GM19468 (cell line): ENCODE measurements around the gene ANKRD36C.
"Not testable (repeated sequence)": the region's sequence is repeated elsewhere in the genome, so short reads cannot be mapped to it uniquely, and the experiment has no call there.

Experiments used
- ATAC-seq: cut with Tn5 transposase; IDR thresholded peaks from one replicate; pipeline ENCODE4 v1.9.1; 2021; ENCODE audit warnings: mild to moderate bottlenecking, moderate library complexity, moderate number of reproducible peaks; ENCODE audit not compliant: unreplicated experiment; ENCODE audit errors: extremely low read depth

Gene ANKRD36C

DNA sequence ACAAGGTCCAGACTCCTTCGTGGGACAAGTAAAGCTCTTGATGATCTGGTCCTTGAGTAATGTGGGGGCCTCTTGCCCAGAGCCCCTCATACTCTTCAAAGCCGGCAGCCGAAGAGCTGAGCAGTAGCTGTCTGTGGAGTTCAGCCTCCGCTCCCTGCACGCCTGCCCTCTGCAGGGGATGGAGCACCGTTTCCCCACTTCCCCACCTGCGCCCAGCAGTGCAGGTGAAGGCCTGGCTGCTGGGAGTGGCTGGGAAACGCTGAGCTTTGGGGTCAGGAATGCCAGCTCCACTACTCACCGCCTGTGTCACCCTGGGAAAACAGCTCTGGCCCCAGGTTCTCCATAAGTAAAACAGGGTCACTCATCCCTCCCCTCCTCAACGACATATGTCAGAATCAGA lies 18.2 kb upstream of the ANKRD36C start:
- ATAC-seq: not testable (repeated sequence)

DNA sequence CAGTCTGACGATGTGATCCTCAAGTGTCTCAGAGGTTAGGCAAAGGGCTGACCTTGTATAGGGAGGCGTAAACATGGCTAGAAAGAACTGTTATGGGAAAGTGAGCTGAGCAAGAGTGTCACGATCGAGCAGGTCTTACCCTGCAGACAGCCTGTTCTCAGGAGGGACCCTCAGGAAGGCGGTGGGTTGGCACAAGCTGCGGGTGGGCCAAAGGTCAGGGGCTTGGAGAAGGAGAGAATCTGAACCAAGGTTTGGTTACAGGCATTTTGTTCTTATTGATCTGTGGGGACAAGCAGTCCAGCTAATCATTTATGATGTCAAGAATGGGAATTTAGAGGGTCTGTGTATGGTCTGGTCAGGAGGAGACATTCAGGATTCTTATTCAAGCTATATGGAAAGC lies 16.4 kb upstream of the ANKRD36C start:
- ATAC-seq: not testable (repeated sequence)

DNA sequence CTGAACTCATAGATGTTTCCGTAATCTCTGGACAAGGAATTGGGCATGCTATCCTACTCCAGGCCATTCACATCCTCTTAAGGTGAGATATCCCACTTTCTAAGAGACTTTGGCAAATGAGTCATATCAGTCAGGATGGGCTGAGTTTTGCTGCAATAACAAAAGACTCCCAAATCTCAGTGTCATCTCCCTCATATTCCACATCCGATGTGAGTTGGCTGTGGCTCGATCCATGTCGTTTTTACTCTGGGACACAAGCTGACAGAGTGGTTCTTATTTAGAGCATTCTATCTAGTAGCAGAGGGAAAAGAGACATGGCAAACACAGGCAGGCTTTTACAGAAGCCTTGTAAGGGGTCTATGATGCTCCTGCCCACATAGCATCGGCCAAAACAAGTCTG lies 14.6 kb upstream of the ANKRD36C start:
- ATAC-seq: not testable (repeated sequence)

DNA sequence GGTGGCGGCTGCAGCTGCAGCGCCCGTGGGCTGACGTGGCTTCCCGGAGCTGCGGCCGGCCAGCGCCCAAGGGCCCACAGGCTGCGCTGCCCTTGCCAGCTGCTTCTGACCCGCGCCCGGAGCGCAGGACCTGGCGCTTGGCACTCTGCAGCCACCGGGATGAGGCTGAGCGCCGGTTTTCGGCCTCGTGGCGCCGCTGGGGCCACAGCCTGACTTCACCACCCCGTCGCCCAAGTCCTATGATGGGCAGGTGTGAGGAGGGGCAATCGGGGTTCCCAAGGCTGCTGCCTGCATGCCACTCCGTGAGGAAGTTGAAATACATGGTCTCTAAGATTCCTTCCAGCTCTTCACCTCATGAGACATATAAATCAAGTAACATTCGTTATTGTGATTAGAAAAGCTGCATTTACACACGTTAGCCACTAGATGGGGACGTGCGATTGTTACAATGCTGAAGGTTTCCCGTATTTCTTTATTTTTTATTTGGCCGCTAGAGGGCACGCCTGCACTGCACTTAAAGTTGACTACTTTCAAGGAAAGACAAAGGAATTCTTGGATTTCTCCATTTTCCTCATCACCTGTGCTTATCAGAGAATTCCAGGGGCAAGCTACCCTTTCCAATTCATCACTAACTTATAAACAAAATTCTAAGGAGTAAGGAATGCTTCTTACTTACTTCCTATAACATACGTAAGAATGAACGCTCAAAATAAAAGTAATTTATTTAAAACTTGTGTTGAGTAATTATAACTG lies 1.1 kb upstream of the ANKRD36C start:
- ATAC-seq: not testable (repeated sequence)

DNA sequence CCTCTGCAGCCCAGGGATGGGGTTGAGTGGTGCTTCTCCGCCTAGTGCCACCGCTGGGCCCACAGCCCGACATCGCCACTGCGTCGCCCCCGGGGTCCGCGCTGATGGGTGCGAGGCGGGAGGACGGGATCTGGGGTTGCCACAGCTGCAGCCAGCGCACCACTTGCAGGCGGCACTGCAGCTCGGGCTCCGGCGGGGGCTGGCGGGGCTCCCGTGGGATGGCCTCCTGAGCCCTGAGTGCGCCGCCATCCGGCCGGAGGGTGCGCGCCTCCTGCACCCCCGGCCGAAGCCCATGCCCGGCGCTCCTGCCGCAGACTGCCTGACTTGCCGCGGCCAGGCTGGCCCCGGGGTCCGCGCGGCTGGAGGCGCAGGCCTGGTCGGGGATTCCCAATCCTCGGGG lies 478 bp upstream of the ANKRD36C start:
- peak; percentile 32 for ATAC-seq

DNA sequence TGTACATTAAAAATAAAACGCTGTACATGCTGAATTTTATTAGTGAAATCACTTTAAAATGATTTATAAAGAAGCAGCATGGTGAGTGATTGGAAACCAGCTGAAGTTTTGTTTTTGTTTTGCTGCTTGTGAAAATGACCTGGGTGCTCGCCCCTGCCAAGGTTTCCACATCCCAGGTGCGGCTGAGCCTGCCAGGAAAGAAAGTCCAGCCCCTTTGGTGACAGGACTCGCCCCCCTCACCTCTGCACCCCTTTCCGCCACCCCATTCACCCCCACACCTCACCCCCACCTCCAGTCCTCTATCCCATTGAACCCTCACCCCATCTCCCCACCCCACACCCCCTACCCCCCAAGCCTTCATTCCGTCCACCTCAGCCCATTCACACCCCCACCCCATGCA lies 740 bp downstream of the ANKRD36C start:
- not testable (repeated sequence) for ATAC-seq

DNA sequence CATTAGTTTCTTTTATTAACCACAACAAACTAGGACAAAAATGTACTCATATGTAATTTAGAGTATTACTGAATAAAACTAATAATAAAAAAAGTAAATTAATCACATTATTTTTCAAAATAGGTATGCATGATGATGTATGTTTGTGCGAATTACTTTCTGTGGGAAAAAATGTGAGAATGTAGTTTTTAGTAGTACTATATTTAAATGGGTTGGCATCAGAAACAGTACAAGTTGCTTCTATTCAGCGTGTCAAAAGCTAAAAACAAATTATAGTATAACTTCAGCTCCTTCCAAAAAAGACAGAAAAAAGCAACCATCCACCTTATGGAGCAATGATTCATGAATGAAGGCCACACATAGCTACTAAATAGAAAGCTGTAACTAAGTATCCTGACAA lies 40.0 kb downstream of the ANKRD36C start:
- not testable (repeated sequence) for ATAC-seq

DNA sequence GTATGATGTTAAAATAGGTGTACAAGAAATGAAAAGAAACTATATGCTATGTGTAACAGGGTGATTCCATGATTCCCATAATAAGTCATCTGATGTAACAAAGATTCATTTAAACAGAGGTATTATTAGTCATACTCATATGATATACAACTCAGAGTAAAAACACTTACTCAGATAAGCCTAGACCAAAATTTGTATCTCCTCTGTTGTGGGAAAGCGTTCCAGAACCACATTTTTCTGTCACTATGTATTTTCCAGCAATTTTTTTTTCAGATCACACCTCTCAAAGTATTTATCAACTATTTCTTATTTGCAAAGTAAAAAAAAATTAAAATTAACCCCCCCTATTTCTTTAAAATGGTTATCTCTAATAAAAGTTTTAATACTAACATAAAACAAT lies 43.6 kb downstream of the ANKRD36C start:
- ATAC-seq: not testable (repeated sequence)

DNA sequence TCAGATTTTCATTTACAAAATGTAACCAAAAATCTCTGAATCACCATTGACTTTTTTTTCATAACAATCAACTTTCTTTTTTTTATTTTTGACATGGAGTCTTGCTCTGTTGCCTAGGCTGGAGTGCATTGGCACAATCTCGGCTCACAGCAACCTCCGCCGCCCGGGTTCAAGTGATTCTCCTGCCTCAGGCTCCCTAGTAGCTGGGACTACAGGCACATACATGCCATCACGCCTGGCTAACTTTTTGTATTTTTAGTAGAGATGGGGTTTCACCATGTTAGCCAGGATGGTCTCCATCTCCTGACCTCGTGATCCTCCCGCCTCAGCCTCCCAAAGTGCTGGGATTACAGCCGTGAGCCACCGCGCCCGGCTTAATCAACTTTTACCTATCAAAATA lies 51.7 kb downstream of the ANKRD36C start:
- not testable (repeated sequence) for ATAC-seq

DNA sequence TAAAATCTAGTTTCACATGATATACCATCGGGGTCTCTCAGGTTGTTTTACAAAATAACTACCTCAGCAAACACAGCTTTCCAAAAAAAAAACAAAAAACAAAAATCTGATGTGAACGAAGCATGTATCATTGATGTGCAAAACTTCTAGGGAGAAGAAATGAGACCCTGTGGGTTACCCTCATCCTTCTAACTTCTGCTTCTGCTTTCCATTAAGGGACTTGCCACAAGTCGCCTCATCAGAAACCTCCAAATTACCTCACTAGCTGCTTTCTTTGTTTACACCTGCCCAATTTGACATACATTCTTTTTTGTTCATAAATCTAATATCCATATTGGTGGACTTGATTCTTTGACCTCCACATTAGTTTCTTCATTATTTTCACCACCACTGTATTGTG lies 60.9 kb downstream of the ANKRD36C start:
- not testable (repeated sequence) for ATAC-seq

DNA sequence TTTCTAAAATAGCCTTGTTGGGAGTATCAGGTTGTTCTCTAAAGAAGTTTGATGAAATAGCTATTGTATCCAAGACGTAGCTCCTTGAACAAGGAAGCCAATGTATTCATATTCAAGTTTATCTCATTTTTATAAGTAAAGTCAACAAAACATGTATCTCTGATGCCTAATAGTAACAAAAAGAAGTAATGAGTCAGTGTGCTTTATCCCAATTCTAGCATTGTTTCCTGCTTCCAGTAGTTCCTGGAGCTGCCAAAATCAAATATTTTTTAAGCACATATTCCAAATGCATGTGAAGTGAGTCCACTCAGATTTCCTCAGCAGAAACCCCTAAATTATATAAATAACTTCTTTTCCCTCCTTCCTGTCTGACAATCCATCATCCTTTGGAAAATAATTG lies 74.6 kb downstream of the ANKRD36C start:
- not testable (repeated sequence) for ATAC-seq

DNA sequence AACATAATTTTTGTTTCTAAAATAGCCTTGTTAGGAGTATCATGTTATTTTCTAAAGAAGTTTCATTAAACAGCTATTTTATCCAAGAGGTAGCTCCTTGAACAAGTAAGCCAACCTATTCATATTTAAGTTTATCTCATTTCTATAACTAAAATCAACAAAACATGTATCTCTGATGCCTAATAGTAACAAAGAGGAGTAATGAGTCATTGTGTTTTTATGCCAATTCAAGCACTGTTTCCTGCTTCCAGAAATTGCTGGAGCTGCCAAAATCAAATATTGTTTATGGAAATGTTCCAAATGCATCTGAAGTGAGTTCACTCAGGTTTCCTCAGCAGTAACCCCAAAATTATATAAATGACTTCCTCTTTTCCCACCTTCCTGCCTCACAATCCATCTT lies 76.5 kb downstream of the ANKRD36C start:
- ATAC-seq: not testable (repeated sequence)

DNA sequence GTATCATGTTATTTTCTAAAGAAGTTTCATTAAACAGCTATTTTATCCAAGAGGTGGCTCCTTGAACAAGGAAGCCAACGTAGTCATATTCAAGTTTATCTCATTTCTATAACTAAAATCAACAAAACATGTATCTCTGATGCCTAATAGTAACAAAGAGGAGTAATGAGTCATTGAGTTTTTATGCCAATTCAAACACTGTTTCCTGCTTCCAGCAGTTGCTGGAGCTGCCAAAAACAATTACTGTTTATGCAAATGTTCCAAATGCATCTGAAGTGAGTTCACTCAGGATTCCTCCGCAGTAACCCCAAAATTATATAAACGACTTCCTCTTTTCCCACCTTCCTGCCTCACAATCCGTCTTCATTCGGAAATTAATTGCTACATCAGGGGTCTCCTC lies 80.2 kb downstream of the ANKRD36C start:
- not testable (repeated sequence) for ATAC-seq

DNA sequence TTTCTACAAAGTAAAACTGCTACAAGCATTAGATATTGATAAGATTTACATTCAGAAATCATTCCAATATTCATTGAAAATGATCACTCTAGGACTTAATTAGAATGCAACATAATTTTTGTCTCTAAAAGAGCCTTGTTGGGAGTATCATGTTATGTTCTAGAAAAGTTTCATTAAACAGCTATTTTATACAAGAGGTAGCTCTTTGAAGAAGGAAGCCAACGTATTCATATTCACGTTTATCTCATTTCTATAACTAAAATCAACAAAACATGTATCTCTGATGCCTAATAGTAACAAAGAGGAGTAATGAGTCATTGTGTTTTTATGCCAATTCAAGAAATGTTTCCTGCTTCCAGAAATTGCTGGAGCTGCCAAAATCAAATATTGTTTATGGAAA lies 97.2 kb downstream of the ANKRD36C start:
- ATAC-seq: not testable (repeated sequence)

DNA sequence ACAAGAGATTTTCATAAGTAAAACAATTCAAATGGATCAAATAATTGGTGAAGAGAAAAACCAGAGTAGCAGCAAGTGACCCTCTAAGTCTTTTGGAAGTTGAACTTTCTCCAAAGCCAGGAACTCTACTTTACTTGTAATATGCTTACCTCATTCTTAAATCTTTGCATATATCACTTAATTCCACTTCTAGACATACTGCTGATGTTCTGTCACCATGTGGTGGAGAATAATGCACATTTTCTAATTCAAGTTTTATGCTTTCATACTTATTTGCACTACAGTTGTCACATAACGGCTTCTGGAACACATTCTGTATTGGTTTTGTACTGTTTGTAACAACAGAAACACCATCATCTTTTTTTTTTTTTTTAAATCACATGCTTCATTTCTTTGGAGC lies 123.7 kb downstream of the ANKRD36C start:
- not testable (repeated sequence) for ATAC-seq

DNA sequence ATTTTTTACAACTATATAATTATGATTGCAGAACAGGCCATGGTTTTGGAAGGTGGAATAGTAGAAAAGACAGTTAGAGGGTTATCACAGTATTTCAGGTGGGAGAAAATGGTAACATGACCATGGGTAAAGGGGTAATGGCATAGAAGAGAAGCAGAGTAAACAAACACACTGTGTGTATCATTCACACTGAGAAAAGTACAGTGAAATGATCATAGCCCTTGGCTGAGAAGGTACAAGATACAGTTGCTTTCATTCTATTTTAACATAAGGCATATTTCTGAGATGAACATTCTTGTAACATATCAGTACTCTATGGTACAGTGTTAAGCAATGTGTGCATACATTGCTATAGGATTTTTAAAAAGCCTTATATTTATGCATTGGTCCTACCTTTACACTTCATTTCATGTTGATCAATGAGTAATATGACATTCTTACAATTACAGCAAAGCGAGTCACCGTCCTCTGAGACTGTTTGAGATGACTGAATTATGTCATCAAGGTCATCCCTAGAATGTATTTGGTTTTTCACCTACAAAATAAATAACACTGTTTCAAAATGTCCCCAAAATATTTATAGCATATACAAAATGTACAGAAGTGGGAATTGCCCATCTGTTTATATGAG lies 124.5 kb downstream of the ANKRD36C start:
- ATAC-seq: not testable (repeated sequence)

DNA sequence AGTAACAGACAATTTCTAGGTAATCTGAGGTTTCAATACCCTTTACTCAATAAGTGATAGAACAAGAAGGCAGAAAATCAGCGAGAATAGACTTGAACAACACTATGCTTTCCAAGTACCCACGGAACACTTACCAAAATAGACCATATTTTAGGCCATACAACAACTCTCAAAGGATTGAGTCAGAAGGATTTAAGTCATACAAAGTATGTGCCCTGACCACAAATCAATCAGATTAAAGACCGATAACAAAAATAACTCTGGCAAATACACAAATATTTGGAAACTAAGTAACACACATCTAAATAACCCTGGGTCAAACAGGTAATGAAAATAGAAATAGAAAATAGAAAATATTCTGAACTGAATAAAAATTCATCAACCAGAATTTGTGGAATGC lies 129.5 kb downstream of the ANKRD36C start:
- ATAC-seq: not testable (repeated sequence)

DNA sequence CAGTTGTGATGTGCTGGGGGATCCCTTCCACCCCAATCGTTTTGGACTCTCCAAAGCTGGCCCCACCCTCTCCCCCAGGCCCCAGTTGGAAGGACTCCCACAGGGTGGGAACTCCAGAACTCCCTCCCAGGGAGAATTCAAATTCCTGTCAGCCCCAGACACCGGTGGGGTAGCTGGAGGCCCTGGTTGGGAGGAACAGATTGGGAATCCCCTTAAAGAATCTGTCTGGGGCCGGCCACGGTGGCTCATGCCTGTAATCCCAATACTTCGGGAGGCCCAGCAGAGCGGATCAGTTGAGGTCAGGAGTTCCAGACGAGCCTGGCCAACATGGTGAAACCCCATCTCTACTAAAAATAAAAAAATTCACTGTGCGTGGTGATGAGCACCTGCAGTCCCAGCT lies 155.5 kb downstream of the ANKRD36C start:
- ATAC-seq: no peak

DNA sequence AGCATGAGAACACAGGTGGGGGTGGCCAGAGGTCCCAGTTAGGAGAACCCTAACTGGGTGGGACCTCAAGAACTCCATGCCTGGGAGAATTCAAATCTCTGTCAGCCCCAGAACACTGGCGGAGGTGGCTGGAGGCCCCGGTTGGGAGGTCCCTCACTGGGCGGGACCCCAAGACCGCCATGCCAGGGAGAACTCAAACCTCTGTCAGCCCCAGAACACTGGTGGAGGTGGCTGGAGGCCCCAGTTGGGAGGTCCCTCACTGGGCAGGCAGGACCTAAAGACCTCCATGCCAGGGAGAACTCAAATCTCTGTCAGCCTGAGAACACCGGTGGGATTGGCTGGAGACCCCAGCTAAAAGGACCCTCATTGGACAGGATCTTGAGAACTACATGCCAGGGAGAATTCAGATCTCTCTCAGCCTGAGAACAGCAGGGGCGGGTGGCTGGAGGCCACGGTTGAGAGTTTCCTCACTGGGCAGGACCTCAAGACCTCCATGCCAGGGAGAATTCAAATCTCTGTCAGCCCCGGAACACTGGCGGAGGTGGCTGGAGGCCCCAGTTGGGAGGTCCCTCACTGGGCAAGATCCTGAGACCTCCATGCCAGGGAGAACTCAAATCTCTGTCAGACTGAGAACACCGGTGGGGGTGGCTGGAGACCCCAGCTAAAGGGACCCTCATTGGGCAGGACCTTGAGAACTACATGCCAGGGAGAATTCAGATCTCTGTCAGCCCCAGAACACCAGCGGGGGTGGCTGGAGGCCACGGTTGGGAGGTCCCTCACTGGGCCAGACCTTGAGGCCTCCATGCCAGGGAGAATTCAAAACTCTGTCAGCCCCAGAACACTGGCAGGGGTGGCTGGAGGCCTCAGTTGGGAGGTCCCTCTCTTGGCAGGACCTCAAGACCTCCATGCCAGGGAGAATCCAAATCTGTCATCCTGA lies 157.3 kb downstream of the ANKRD36C start:
- ATAC-seq: not testable (repeated sequence)

DNA sequence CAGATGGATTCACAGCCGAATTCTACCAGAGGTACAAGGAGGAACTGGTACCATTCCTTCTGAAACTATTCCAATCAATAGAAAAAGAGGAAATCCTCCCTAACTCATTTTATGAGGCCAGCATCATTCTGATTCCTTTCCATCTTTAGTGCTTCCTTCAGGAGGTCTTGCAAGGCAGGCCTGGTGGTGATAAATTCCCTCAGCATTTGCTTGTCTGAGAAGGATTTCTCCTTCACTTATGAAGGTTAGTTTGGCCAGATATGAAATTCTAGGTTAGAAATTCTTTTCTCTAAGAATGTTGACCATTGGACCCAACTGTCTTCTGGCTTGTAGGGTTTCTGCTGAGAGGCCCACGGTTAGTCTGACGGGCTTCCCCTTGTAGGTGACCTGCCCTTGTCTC lies 167.4 kb downstream of the ANKRD36C start:
- not testable (repeated sequence) for ATAC-seq

DNA sequence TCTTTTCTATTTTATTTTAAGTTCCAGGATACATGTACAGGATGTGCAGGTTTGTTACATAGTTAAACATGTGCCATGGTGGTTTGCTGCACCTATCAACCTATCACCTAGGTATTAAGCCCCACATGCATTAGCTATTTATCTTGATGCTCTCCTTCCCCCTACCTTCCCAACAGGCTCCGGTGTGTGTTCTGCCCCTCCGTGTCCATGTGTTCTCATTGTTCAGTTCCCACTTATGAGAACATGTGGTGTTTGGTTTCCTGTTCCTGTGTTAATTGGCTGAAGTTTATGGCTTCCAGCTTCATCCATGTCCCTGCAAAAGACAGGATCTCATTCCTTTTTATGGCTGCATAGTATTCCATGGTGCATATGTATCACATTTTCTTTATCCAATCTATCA lies 174.1 kb downstream of the ANKRD36C start:
- ATAC-seq: not testable (repeated sequence)
